Measurements from ENCODE around the gene FAAP24.
"Not testable (repeated sequence)": the region's sequence is repeated elsewhere in the genome, so short reads cannot be mapped to it uniquely, and the experiment has no call there.

DNA sequence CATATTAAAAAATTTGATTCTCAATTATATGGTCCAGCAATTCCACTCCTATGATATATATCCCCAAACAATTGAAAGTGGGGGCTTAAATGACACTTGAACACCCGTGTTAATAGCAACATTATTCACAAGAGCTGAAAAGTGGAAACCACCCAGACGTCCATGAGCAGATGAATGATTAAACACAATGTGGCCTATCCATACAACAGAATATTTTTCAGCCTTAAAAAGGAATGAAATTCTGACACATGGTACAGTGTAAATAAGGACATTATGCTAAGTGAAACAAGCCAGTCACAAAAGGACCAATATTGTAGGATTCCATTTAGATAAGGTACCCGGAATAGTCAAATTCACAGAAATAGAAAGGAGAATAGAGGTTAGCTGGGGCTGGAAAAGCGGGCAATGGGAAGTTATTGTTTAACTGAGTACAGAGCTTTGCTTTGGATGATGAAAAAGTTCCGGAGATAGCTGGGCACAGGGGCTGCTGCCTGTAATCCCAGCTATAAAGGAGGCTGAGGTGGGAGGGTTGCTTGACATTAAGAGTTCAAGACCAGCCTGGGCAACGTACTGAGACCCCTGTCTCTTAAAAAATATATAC lies 31.5 kb downstream of the FAAP24 start:
- TF ChIP-seq EZH2 (IDR thresholded peaks at IDR 0.05; ENCODE audit: low read depth): not testable (repeated sequence)
- TF ChIP-seq, protein P1, sequence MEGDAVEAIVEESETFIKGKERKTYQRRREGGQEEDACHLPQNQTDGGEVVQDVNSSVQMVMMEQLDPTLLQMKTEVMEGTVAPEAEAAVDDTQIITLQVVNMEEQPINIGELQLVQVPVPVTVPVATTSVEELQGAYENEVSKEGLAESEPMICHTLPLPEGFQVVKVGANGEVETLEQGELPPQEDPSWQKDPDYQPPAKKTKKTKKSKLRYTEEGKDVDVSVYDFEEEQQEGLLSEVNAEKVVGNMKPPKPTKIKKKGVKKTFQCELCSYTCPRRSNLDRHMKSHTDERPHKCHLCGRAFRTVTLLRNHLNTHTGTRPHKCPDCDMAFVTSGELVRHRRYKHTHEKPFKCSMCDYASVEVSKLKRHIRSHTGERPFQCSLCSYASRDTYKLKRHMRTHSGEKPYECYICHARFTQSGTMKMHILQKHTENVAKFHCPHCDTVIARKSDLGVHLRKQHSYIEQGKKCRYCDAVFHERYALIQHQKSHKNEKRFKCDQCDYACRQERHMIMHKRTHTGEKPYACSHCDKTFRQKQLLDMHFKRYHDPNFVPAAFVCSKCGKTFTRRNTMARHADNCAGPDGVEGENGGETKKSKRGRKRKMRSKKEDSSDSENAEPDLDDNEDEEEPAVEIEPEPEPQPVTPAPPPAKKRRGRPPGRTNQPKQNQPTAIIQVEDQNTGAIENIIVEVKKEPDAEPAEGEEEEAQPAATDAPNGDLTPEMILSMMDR (conservative IDR thresholded peaks at IDR 0.05): not testable (repeated sequence)
